MV-4-11 (cell line): Measurements from ENCODE around the gene TPSD1.
"Not testable (repeated sequence)": the region's sequence is repeated elsewhere in the genome, so short reads cannot be mapped to it uniquely, and the experiment has no call there.

Experiments used
- DNase-seq: peaks from one replicate; lab custom pipeline; 2025; lab: John Stamatoyannopoulos, UW

TPSD1 gene

GRCh38 chr16:1282324-1282973, 26.6 kb downstream of the TPSD1 start:
- peak; percentile 45 for DNase-seq

GRCh38 chr16:1283296-1283695, 27.4 kb downstream of the TPSD1 start:
- DNase-seq = no peak

- DNase-seq = no peak
Measured at GRCh38 chr16:1283996-1284616, 28.2 kb downstream of the TPSD1 start.

- DNase-seq = no peak
Measured at GRCh38 chr16:1285669-1286512, 30.0 kb downstream of the TPSD1 start.

DNA sequence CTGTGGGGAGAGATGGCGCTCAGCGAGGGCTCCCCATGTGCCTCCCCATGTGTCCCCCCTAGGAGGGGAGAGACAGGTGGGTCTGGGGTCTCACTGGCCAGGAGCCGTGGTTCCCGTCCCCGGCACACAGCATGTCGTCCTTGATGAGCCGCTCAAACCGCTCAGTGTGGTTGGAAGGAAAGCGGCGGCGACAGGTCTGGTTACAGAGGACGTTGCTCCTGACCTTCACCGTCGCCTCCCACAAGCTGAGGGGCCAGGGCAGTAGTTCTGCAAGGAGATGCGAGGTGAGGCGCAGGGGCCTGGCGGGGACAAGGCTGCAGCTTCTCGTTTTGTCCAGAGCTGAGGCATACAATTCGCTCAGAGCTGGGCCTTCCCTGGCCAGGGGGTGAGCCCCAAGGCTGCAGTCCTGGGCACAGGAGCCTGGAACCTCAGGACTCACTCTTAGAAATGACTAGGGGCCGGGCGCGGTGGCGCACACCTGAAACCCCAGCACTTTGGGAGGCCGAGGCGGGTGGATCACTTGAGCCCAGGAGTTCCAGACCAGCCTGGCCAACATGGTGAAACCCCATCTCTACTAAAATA, 30.7 kb downstream of the TPSD1 start:
- no peak for DNase-seq

DNA sequence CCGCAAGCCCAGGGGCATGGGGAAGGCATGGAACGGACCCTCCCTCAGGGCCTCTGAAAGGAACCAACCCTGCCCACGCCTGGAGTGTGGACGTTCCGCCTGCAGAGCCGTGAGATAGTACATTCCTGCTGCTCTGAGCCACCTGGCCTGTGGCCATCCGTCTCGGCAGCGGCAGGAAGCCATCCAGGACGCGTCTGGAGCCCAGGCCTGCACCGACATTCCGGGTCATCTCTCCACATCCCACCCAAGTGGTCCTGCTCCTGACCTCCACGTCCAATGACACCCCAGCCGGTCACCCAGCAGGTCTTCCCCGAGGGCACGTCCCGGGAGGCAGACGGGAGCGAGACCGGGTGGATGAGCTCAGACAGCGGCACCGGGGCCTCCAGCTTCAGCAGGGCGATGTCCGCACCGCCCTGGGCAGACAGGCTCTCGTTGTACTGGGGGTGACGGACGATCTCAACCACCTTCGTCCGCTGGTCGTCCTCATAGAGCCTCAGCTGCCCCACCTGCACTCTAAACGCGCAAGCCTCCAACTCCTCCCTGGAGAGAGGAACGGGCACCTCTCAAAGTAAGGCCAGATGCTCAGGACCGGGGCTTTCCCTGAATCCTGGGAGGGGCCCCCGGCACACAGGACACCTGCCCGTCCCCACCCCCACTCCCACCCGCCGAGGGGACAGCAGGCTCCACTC, 32.3 kb downstream of the TPSD1 start:
- DNase-seq = no peak

DNA sequence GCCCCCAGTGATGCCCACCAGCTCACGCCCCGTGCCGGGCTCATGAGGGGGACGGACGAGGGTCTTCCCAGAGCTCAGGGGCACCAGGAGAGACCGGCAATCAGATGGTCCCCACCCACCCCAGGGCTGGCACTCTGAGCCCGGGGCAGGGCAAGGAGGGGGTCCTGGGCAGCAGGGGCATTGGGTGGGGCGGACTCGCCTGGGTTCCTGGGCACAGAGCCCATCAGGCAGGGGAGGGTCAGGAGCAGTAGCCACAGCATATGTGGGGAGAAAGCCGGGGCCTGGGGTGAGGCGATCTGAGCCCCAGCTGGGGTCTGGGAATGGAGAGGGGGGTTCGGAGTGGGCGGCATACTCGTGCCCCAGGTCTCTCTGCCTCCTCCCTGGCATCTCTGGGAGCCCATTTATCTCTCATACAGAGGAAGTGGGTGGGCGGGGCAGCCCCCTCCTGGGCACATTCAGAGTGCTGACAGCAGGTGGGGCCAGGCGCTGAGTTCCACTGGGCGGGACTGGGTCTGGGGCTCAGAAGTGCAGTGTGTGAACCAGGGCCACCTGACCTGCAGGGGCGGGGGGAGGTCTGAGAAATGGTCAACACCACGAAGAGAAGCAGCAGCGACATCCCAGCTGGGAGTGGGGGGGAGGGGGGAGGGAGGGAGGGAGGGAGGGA, 33.1 kb downstream of the TPSD1 start:
- DNase-seq = no peak

GRCh38 chr16:1289477-1289866, 33.6 kb downstream of the TPSD1 start:
- no peak for DNase-seq

GRCh38 chr16:1290063-1290501, 34.2 kb downstream of the TPSD1 start:
- peak; percentile 33 for DNase-seq

GRCh38 chr16:1290860-1291575, 35.1 kb downstream of the TPSD1 start:
- no peak for DNase-seq

DNA sequence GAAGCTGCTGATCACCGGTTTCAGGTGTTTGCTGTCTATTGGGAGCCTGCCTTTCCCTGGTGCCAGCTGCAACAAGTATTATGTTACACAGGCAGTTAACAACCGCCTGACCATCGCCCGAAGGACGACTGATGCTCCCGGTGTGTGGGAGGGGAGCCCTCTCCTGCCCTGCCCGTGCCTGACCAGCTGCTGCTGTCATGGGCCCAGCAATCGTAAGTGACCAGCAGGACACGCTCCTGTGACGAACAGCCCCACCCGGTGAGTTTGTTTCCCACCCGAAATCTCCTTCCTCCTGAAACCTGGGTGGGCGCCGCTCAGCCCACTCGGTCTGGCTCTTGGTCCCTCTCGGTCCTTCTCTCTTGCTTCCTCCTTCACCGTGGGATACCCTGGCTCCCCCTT, 35.7 kb downstream of the TPSD1 start:
- no peak for DNase-seq

- DNase-seq = not testable (repeated sequence)
Measured at GRCh38 chr16:1292208-1292607, 36.3 kb downstream of the TPSD1 start.

GRCh38 chr16:1292808-1293207, 36.9 kb downstream of the TPSD1 start:
- not testable (repeated sequence) for DNase-seq

- DNase-seq = peak; percentile 19
Measured at GRCh38 chr16:1293921-1294656, 38.2 kb downstream of the TPSD1 start.

- DNase-seq = no peak
Measured at GRCh38 chr16:1295465-1295864, 39.6 kb downstream of the TPSD1 start.

DNA sequence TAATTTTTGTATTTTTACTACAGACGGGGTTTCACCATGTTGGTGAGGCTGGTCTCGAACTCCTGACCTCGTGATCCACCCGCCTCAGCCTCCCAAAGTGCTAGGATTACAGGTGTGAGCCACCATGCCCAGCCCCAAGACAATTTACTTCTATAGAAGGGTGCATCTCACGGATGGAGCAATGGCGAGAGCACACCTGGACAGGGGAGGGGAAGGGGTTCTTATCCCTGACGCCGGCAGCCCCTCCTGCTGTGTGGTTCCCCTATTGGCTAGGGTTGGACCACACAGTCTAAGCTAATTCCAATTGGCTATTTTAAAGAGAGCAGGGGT, 40.8 kb downstream of the TPSD1 start:
- DNase-seq = not testable (repeated sequence)

DNA sequence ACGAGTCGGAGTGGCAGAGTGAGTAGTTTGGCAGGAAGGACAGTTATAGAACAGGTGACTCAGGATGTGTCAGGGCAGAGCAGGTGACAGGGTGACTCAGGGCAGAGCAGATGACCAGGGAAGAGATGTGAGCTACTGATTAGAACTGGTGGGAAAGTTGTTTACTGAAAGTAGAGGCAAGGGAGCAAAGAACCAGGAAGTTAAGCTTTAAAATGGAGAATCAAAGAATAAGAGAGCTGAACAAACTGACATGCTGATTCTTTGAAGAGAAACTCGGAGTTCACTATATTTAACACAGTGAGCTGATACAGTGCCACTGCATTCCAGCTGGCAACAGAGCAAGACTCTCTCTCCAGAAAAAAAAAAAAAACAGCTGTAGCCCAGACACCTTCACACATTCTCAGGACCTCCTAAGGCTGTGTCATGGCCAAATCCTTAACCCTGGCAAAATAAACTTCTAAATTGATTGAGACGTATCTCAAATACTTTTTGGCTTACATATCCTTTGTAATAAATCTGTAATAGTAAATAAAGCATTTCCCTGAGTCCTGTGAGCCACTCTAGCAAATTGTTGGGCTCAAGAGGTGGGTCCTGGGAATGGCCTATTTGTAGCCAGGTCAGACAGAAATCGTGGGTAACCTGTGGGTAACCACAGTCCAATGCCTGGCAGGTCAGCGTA, 41.3 kb downstream of the TPSD1 start:
- DNase-seq = no peak

GRCh38 chr16:1298406-1298805, 42.5 kb downstream of the TPSD1 start:
- DNase-seq = no peak

DNA sequence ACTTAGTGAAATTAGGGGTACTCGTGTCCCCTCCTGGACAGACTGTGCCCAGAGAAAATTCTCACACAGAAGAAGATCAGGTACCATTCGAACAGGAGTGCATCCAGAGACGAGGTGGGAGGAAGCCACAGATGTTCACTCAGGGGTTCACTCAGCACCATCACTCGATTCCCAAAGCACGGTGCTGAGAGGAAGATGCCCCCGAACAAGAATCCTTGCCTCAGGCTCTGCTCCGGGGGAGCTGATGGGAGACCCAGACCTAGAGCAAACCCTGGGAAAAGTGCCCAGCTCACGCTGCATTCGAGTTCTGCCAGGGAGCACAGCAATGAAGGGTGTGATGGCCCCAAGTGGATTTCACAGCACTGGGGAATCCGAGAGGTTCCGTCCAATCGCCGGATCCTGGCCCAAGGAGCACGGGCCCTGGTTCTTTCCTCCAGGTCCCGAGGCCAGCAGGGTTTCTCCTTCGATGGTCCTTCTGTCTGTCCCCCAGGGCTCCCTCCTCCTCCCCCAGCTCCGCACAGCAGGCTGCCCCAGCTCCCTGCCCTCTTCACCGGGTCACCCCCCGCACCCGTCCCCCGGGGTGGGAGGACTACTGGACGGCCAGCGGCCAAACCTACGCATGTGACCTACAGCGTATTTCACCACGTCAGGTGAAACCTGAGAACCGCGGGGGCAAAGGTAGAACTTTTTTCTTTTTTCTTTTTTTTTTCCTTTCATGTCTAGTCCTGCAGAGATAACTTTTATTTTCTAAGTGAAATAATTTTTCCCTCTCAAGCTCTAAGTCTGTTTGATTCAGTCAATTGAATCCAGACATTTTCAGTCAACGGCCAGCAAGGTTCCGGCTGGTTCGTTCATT, 43.4 kb downstream of the TPSD1 start:
- no peak for DNase-seq
